Measurements from ENCODE around the gene IL17RD. TPM values are rescaled to one million over a fixed set of nuclear protein-coding genes. Genes with fewer than 3 reads are reported as not detected.

Gene IL17RD
- total and polyA plus RNA-seq, 9 of the 15 experiments (the other 6 are each of a cell fraction or from before 2014, with no cell fraction given): under 0.01 to 0.09 (median 0.04) TPM; not detected in 4

- Histone ChIP-seq H3K27ac (ENCODE audit: extremely low read depth, low read depth, low read length) (no peak overlapping the region), H2AFZ (ENCODE audit: low read depth, low read length) (no peak overlapping the region), H3K9me1 (ENCODE audit: control insufficient read depth, insufficient read depth, low read length) (no peaks in the 10 kb centered on the region), H3K9ac (ENCODE audit: insufficient read depth in 1 of 2, low read depth in 2 of 2, low read length in 2 of 2) (no peak overlapping the region), H3K36me3 (ENCODE audit: control insufficient read depth, insufficient read depth, low read length) (no peaks in the 10 kb centered on the region), H3K79me2 (ENCODE audit: control insufficient read depth, insufficient read depth, low read length) (no peaks in the 10 kb centered on the region), H3K4me3 (no peak overlapping the region), H3K4me2 (ENCODE audit: insufficient read depth, low read length) (no peak overlapping the region), H3K9me3 (replicated peaks; ENCODE audit: control insufficient read depth, insufficient read depth, low read depth, low read length) (no peaks in the 10 kb centered on the region), H4K20me1 (replicated peaks; ENCODE audit: control insufficient read depth, insufficient read depth, low read length) (no peaks in the 10 kb centered on the region), H3K27me3 (ENCODE audit: control insufficient read depth in 2 of 2, insufficient read depth in 2 of 2, low read length in 2 of 2) (peaks cover 8 to 55% of the 10 kb centered on the region in 2 experiments), H3K4me1 (replicated peaks in 1 of 2; ENCODE audit: control insufficient read depth in 2 of 2, insufficient read depth in 2 of 2, low read length in 2 of 2) (peaks cover 0 to 1% of the 10 kb centered on the region in 2 experiments; a peak in 1 of 5 replicates)
- intact Hi-C loops (cut with micrococcal nuclease): no loop called here
- ChIA-PET CTCF (ENCODE audit: low intra/inter-chr PET ratio) (no interaction called here), POLR2A (interaction anchor here (0.8 to 1.1 kb wide), 2 partner anchors 9 to 12 kb away, joined by 3 to 4 read pairs; no protein-coding TSS in a partner anchor)
- FAIRE-seq (no peak), ATAC-seq (no peak), DNase-seq (ENCODE audit: extremely low read depth in 1 of 4, low spot score in 3 of 4) (no peak)
- 3% methylated on average over 8 of the region's 8 CpGs for WGBS (ENCODE audit: insufficient coverage, low coverage, missing lambda C conversion rate)
- in situ Hi-C loops (cut with MboI): no loop called here
- TF ChIP-seq ZZZ3 (IDR thresholded peaks at IDR 0.05) (no peak), CBFA2T2 (conservative IDR thresholded peaks at IDR 0.05) (no peak), ESRRB (CRISPR knock-in tag; IDR thresholded peaks at IDR 0.05; ENCODE audit: borderline replicate concordance) (no peak), ZBTB11 (CRISPR knock-in tag; IDR thresholded peaks at IDR 0.05) (no peak), MLX (CRISPR knock-in tag; conservative IDR thresholded peaks at IDR 0.05) (no peak)
- BruUV-seq (replicated peaks): no TSS peak
Observed at GRCh38 chr3:57158813-57159738, 6.1 kb downstream of the IL17RD start.

Measured in K562 (cell line).